NCI-H2227 (cell line): ENCODE data around the gene TGM2.
"Not testable (repeated sequence)": the region's sequence is repeated elsewhere in the genome, so short reads cannot be mapped to it uniquely, and the experiment has no call there.

Source experiments
- DNase-seq: peaks from one replicate; lab custom pipeline; 2025; ENCODE audit not compliant: unreplicated experiment; lab: John Stamatoyannopoulos, UW

Gene TGM2

GRCh38 chr20:38104285-38104684, 60.8 kb downstream of the TGM2 start:
- DNase-seq: no peak

- DNase-seq: not testable (repeated sequence)
Measured at GRCh38 chr20:38102206-38102605, 62.9 kb downstream of the TGM2 start.

GRCh38 chr20:38098952-38099351, 66.1 kb downstream of the TGM2 start:
- DNase-seq: no peak

GRCh38 chr20:38095017-38095686, 69.9 kb downstream of the TGM2 start:
- DNase-seq: no peak

GRCh38 chr20:38094373-38094891, 70.6 kb downstream of the TGM2 start:
- DNase-seq: no peak

- DNase-seq: no peak
Measured at GRCh38 chr20:38093641-38094077, 71.4 kb downstream of the TGM2 start.

- DNase-seq: no peak
Measured at GRCh38 chr20:38092915-38093314, 72.2 kb downstream of the TGM2 start.

- no peak for DNase-seq
Measured at GRCh38 chr20:38092260-38092857, 72.7 kb downstream of the TGM2 start.

- no peak for DNase-seq
Measured at GRCh38 chr20:38091441-38092216, 73.4 kb downstream of the TGM2 start.

- no peak for DNase-seq
Measured at GRCh38 chr20:38090061-38090460, 75.0 kb downstream of the TGM2 start.

- no peak for DNase-seq
Measured at GRCh38 chr20:38089500-38089899, 75.6 kb downstream of the TGM2 start.

- no peak for DNase-seq
Measured at GRCh38 chr20:38085026-38085425, 80.0 kb downstream of the TGM2 start.

GRCh38 chr20:38084425-38084951, 80.6 kb downstream of the TGM2 start:
- peak; percentile 27 for DNase-seq

GRCh38 chr20:38083338-38084048, 81.6 kb downstream of the TGM2 start:
- DNase-seq: no peak

GRCh38 chr20:38082894-38083293, 82.2 kb downstream of the TGM2 start:
- DNase-seq: no peak

GRCh38 chr20:38081575-38081974, 83.5 kb downstream of the TGM2 start:
- DNase-seq: no peak

- no peak for DNase-seq
Measured at GRCh38 chr20:38079353-38079752, 85.7 kb downstream of the TGM2 start.

GRCh38 chr20:38078084-38078483, 87.0 kb downstream of the TGM2 start:
- DNase-seq: no peak
